ENCODE data around the gene STIL. TPM values are rescaled to one million over a fixed set of nuclear protein-coding genes. Genes with fewer than 3 reads are reported as not detected.

Gene STIL
- total and polyA plus RNA-seq, 2 of the 13 experiments (the other 11 are each of a cell fraction or from before 2014, with no cell fraction given), result 13.7 to 18.6 TPM

DNA sequence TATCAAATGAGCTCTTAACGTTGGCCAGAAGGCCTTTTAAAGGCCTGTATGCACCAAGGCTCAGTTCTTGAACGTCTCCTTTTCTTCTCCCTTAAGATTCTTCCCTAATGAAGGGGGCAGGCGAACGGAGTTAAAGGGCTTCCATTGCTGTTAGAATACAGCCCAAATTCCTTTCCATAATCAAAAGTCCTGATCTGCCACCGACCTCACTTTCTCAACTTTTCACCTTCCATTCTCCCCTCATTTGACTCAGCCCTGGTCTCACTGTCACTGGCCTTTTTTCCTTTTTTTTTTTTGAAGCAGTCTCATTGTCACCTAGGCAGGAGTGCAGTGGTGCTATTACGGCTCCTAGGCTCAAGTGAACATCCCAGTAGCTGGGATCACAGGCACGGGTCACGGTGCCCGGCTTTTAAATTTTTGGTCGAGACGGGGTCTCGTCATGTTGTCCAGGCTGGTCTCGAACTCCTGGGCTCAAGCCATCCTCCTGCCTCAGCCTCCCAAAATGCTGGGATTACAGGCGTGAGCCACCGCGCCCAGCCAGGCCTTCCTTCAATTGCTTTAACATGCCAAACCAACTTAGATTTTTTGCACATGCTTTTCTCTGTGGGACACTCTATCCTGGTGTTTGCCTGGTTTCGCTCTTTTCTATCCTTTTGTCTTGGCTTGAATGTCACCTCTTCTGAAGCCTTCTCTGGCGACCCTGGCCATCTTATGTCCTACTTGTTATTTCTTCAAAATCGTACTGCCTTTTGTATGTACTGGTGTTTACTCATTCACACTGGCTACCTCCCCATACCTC is 19.0 kb upstream of the STIL start (continued):
- TF ChIP-seq ZFYVE20 (CRISPR knock-in tag; IDR thresholded peaks at IDR 0.05; ENCODE audit: borderline replicate concordance, low read depth) (no peak), ZMYM4 (CRISPR knock-in tag; IDR thresholded peaks at IDR 0.05) (no peak), SIX4 (CRISPR knock-in tag; IDR thresholded peaks at IDR 0.05) (no peak), CCAR2 (optimal IDR thresholded peaks at IDR 0.05; ENCODE audit: low read depth, low read length) (no peak), ZSCAN20 (CRISPR knock-in tag; IDR thresholded peaks at IDR 0.05; ENCODE audit: borderline replicate concordance) (no peak), ZNF761 (CRISPR knock-in tag; conservative IDR thresholded peaks at IDR 0.05) (no peak), NFRKB (IDR thresholded peaks at IDR 0.05) (no peak), ZNF724P (CRISPR knock-in tag; IDR thresholded peaks at IDR 0.05; ENCODE audit: borderline replicate concordance) (no peak), BHLHE40 (IDR thresholded peaks at IDR 0.05; ENCODE audit: low read length) (no peak), ZNF33A (CRISPR knock-in tag; IDR thresholded peaks at IDR 0.05; ENCODE audit: borderline replicate concordance) (no peak), MIXL1 (CRISPR knock-in tag; IDR thresholded peaks at IDR 0.05) (no peak), RBFOX2 (IDR thresholded peaks at IDR 0.05; ENCODE audit: low read depth, low read length) (no peak), FOXA3 (CRISPR knock-in tag; IDR thresholded peaks at IDR 0.05) (0 out of 2 replicates have a peak, but pooled peaks have one; percentile 28)
- TF ChIP-seq, protein P1, sequence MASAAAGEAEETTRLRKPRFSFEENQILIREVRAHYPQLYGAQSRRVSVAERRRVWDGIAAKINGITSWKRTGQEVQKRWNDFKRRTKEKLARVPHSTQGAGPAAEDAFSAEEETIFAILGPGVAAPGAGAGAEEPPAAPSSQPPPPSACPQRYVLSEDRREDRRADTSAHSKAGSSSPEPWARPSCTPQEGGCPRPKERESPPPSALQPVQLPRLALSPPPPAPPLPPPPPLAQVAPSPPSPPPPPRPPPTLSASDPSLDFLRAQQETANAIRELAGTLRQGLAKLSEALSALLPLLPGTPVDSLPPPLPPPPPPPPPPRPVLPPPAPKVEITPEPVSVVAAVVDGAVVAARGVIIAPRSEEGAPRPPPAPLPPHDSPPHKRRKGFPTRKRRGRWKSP (CRISPR knock-in tag; IDR thresholded peaks at IDR 0.05), result no peak
- TF ChIP-seq, protein P2, sequence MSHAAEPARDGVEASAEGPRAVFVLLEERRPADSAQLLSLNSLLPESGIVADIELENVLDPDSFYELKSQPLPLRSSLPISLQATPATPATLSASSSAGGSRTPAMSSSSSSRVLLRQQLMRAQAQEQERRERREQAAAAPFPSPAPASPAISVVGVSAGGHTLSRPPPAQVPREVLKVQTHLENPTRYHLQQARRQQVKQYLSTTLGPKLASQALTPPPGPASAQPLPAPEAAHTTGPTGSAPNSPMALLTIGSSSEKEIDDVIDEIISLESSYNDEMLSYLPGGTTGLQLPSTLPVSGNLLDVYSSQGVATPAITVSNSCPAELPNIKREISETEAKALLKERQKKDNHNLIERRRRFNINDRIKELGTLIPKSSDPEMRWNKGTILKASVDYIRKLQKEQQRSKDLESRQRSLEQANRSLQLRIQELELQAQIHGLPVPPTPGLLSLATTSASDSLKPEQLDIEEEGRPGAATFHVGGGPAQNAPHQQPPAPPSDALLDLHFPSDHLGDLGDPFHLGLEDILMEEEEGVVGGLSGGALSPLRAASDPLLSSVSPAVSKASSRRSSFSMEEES (CRISPR knock-in tag; IDR thresholded peaks at IDR 0.05), result no peak
- TF ChIP-seq, protein P3, sequence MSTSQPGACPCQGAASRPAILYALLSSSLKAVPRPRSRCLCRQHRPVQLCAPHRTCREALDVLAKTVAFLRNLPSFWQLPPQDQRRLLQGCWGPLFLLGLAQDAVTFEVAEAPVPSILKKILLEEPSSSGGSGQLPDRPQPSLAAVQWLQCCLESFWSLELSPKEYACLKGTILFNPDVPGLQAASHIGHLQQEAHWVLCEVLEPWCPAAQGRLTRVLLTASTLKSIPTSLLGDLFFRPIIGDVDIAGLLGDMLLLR (CRISPR knock-in tag; IDR thresholded peaks at IDR 0.05), result no peak
- TF ChIP-seq, protein P4, sequence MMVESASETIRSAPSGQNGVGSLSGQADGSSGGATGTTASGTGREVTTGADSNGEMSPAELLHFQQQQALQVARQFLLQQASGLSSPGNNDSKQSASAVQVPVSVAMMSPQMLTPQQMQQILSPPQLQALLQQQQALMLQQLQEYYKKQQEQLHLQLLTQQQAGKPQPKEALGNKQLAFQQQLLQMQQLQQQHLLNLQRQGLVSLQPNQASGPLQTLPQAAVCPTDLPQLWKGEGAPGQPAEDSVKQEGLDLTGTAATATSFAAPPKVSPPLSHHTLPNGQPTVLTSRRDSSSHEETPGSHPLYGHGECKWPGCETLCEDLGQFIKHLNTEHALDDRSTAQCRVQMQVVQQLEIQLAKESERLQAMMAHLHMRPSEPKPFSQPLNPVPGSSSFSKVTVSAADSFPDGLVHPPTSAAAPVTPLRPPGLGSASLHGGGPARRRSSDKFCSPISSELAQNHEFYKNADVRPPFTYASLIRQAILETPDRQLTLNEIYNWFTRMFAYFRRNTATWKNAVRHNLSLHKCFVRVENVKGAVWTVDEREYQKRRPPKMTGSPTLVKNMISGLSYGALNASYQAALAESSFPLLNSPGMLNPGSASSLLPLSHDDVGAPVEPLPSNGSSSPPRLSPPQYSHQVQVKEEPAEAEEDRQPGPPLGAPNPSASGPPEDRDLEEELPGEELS (CRISPR knock-in tag; IDR thresholded peaks at IDR 0.05), result peak; percentile 20; the same call in 1 of the 2 replicates
- TF ChIP-seq, protein P5, sequence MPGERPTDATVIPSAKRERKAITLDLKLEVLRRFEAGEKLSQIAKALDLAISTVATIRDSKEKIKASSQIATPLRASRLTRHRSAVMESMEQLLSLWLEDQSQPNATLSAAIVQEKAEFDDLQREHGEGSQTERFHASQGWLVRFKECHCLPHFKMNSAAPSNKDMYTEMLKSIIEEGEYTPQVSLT (CRISPR knock-in tag; IDR thresholded peaks at IDR 0.05; ENCODE audit: borderline replicate concordance, low read depth), result peak; percentile 60; the same call in 1 of the 2 replicates
- TF ChIP-seq, protein P6, sequence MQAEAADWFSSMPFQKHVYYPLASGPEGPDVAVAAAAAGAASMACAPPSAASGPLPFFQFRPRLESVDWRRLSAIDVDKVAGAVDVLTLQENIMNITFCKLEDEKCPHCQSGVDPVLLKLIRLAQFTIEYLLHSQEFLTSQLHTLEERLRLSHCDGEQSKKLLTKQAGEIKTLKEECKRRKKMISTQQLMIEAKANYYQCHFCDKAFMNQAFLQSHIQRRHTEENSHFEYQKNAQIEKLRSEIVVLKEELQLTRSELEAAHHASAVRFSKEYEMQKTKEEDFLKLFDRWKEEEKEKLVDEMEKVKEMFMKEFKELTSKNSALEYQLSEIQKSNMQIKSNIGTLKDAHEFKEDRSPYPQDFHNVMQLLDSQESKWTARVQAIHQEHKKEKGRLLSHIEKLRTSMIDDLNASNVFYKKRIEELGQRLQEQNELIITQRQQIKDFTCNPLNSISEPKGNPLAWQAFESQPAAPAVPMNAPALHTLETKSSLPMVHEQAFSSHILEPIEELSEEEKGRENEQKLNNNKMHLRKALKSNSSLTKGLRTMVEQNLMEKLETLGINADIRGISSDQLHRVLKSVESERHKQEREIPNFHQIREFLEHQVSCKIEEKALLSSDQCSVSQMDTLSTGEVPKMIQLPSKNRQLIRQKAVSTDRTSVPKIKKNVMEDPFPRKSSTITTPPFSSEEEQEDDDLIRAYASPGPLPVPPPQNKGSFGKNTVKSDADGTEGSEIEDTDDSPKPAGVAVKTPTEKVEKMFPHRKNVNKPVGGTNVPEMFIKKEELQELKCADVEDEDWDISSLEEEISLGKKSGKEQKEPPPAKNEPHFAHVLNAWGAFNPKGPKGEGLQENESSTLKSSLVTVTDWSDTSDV (CRISPR knock-in tag; IDR thresholded peaks at IDR 0.05), result 0 out of 2 replicates have a peak, but pooled peaks have one; percentile 41
- TF ChIP-seq, protein P7, sequence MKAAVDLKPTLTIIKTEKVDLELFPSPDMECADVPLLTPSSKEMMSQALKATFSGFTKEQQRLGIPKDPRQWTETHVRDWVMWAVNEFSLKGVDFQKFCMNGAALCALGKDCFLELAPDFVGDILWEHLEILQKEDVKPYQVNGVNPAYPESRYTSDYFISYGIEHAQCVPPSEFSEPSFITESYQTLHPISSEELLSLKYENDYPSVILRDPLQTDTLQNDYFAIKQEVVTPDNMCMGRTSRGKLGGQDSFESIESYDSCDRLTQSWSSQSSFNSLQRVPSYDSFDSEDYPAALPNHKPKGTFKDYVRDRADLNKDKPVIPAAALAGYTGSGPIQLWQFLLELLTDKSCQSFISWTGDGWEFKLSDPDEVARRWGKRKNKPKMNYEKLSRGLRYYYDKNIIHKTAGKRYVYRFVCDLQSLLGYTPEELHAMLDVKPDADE (CRISPR knock-in tag; IDR thresholded peaks at IDR 0.05), result no peak

Measured in HepG2 (cell line).